Uterus (tissue), 4 donors: Measurements from ENCODE around the gene NLK. TPM values are rescaled to one million over a fixed set of nuclear protein-coding genes. Genes with fewer than 3 reads are reported as not detected.

ENCODE experiments used
- DNase-seq, 2 donors: peaks; one replicate each; pipeline ENCODE4 v3.0.0-alpha.2; 2019 to 2020
- H3K27ac ChIP-seq, 2 donors: fragments of 200-600 bp; sonication (generic); 1 replicate in 1 of 2; 2 replicates in 1 of 2; pipeline ENCODE4 v1.5.1; 2016 to 2018
- H3K27me3 ChIP-seq, 2 donors: fragments of 200-600 bp; sonication (generic); one replicate each; pipeline ENCODE4 v1.5.1; 2018 to 2019; ENCODE audit warnings: control low read depth in 1 of 2
- H3K36me3 ChIP-seq, 2 donors: fragments of 200-600 bp; sonication (generic); one replicate each; pipeline ENCODE4 v1.5.1; 2019; ENCODE audit warnings: control low read depth in 1 of 2
- H3K4me1 ChIP-seq, 2 donors: fragments of 200-600 bp; sonication (generic); one replicate each; pipeline ENCODE4 v1.5.1; 2018 to 2019; ENCODE audit warnings: control low read depth in 1 of 2
- H3K4me3 ChIP-seq, 2 donors: fragments of 200-600 bp; sonication (generic); 1 replicate in 1 of 2; 2 replicates in 1 of 2; pipeline ENCODE4 v1.5.1; 2018 to 2019; ENCODE audit warnings: mild to moderate bottlenecking in 1 of 2
- H3K9me3 ChIP-seq, 2 donors: fragments of 200-600 bp; sonication (generic); one replicate each; pipeline ENCODE4 v1.5.1; 2019; ENCODE audit warnings: control low read depth in 1 of 2
- CTCF ChIP-seq, 4 experiments: fragments of 200-600 bp in 2 of 4; fragments of 450-650 bp in 2 of 4; sonication (generic) in 2 of 4; IDR thresholded peaks; one replicate each; pipeline ENCODE4 v1.5.1; 2016 to 2019; ENCODE audit warnings: antibody characterized with exemption in 4 of 4, mild to moderate bottlenecking in 2 of 4, moderate library complexity in 1 of 4
- POLR2A ChIP-seq, 2 donors: fragments of 450-650 bp; IDR thresholded peaks; one replicate each; pipeline ENCODE4 v1.6.1; 2016; ENCODE audit warnings: antibody characterized with exemption in 2 of 2, mild to moderate bottlenecking in 1 of 2, moderate library complexity in 1 of 2
- intact Hi-C: fragments of 100-400 bp; cut with DNase I; formaldehyde crosslinking; loops from one replicate; pipeline ENCODE4 v1.15.1; 2023; ENCODE audit warnings: low total_unique reads
- total RNA-seq, 4 donors: library from RNA; depleted of rRNA in 3 of 4; stranded (reverse); fragments of >200 nt in 3 of 4; gene quantifications; one replicate each; pipeline versions ENCODE4 v1.1.0 to v1.2.4, GENCODE V29; 2014 to 2023
- donor health status: DM: yes; HTN: yes; CAD: no.

The NLK gene
- total RNA-seq, 4 donors from 2014 or later: 7.7 to 36.8 (median 23.4) TPM

- Histone ChIP-seq H3K27ac (no peak overlapping the region), H3K4me3 (no peak overlapping the region), H3K36me3 (no peaks in the 10 kb centered on the region), H3K27me3 (no peaks in the 10 kb centered on the region), H3K9me3 (no peaks in the 10 kb centered on the region), H3K4me1 (no peaks in the 10 kb centered on the region)
- no peak for DNase-seq
- TF ChIP-seq CTCF (IDR thresholded peaks at IDR 0.05): no peak
- intact Hi-C loops: no loop called here
Measured at GRCh38 chr17:28124962-28125361, 82.5 kb downstream of the NLK start.

- Histone ChIP-seq H3K4me3 (no peak overlapping the region), H3K27me3 (no peaks in the 10 kb centered on the region), H3K36me3 (no peaks in the 10 kb centered on the region), H3K9me3 (no peaks in the 10 kb centered on the region), H3K27ac (no peak overlapping the region), H3K4me1 (no peaks in the 10 kb centered on the region)
- intact Hi-C loops: no loop called here
- DNase-seq: no peak
- TF ChIP-seq CTCF (IDR thresholded peaks at IDR 0.05): no peak
- no peak for TF ChIP-seq POLR2A (IDR thresholded peaks at IDR 0.05)
Measured at GRCh38 chr17:28125526-28126378, 83.3 kb downstream of the NLK start.

GRCh38 chr17:28127196-28127595, 84.7 kb downstream of the NLK start:
- Histone ChIP-seq H3K27ac (no peak overlapping the region), H3K9me3 (no peaks in the 10 kb centered on the region), H3K27me3 (no peaks in the 10 kb centered on the region), H3K36me3 (no peaks in the 10 kb centered on the region), H3K4me3 (no peak overlapping the region), H3K4me1 (no peaks in the 10 kb centered on the region)
- TF ChIP-seq POLR2A (IDR thresholded peaks at IDR 0.05): no peak
- TF ChIP-seq CTCF (IDR thresholded peaks at IDR 0.05): no peak
- intact Hi-C loops: no loop called here
- no peak for DNase-seq

DNA sequence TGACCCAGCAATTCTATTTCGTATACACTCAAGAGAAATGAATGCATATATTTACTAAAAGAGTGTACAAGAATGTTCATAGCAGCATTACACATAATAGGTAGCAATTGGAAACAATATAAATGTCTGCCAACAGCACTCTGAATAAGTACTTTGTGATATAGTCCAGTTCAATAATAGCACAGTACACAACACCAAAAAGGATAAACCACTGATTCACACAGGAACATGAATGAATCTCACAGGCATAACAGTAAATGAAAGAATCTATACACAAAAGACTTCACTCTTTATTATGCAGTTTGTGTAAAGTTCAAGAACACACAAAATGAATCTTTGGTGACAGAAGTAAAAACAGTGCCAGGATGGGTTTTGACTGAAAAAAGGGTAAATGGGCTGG, 86.3 kb downstream of the NLK start:
- Histone ChIP-seq H3K27me3 (no peaks in the 10 kb centered on the region), H3K9me3 (no peaks in the 10 kb centered on the region), H3K4me1 (no peaks in the 10 kb centered on the region), H3K36me3 (no peaks in the 10 kb centered on the region), H3K27ac (no peak overlapping the region), H3K4me3 (no peak overlapping the region)
- no peak for TF ChIP-seq POLR2A (IDR thresholded peaks at IDR 0.05)
- no peak for TF ChIP-seq CTCF (IDR thresholded peaks at IDR 0.05)
- intact Hi-C loops: no loop called here
- DNase-seq: no peak

- Histone ChIP-seq H3K4me1 (no peaks in the 10 kb centered on the region), H3K4me3 (no peak overlapping the region), H3K27ac (no peak overlapping the region), H3K36me3 (no peaks in the 10 kb centered on the region), H3K9me3 (no peaks in the 10 kb centered on the region), H3K27me3 (no peaks in the 10 kb centered on the region)
- intact Hi-C loops: no loop called here
- TF ChIP-seq CTCF (IDR thresholded peaks at IDR 0.05) (no peak), POLR2A (IDR thresholded peaks at IDR 0.05) (no peak)
- DNase-seq: no peak
Measured at GRCh38 chr17:28130472-28130871, 88.0 kb downstream of the NLK start.
